GM23338 (cell line): ENCODE measurements around the gene RILPL1. TPM values are rescaled to one million over a fixed set of nuclear protein-coding genes. Genes with fewer than 3 reads are reported as not detected.

Experiments
- ATAC-seq: fragments of 200-7000 bp; cut with Tn5 transposase; 3 replicates; pipeline ENCODE4 v1.9.1; 2020
- DNase-seq: peaks from one replicate; pipeline ENCODE4 v3.0.0-alpha.2; 2015; ENCODE audit warnings: low spot score
- H2AFZ ChIP-seq: fragments of 200-600 bp; sonication (generic); 2 replicates; pipeline ENCODE4 v1.8.0; 2016; ENCODE audit warnings: antibody characterized with exemption, mild to moderate bottlenecking, moderate library complexity
- H3F3A ChIP-seq: fragments of 200-600 bp; sonication (generic); replicated peaks from 2 replicates; pipeline ENCODE4 v1.8.0; 2017; ENCODE audit warnings: antibody characterized with exemption, mixed run types, low read depth
- H3K27ac ChIP-seq: fragments of 200-600 bp; sonication (generic); 2 replicates; pipeline ENCODE4 v1.6.1; 2016; ENCODE audit warnings: low read depth
- H3K27me3 ChIP-seq: fragments of 200-600 bp; sonication (generic); 2 replicates; pipeline ENCODE4 v1.8.0; 2016; ENCODE audit warnings: mild to moderate bottlenecking, mixed run types, moderate library complexity; ENCODE audit not compliant: insufficient read depth
- H3K36me3 ChIP-seq: fragments of 200-600 bp; sonication (generic); 2 replicates; pipeline ENCODE4 v1.8.0; 2016; ENCODE audit warnings: mild to moderate bottlenecking; ENCODE audit not compliant: insufficient read depth
- H3K4me1 ChIP-seq: fragments of 200-600 bp; sonication (generic); 2 replicates; pipeline ENCODE4 v1.8.0; 2016; ENCODE audit warnings: mild to moderate bottlenecking, moderate library complexity; ENCODE audit not compliant: insufficient read depth
- H3K4me2 ChIP-seq: fragments of 200-600 bp; sonication (generic); 2 replicates; pipeline ENCODE4 v1.7.1; 2017; ENCODE audit warnings: mixed run types
- H3K4me3 ChIP-seq: fragments of 200-600 bp; sonication (generic); 2 replicates; pipeline ENCODE4 v1.6.1; 2016; ENCODE audit warnings: mixed run types
- H3K79me2 ChIP-seq: fragments of 200-600 bp; sonication (generic); replicated peaks from 2 replicates; pipeline ENCODE4 v1.8.0; 2017; ENCODE audit warnings: mild to moderate bottlenecking; ENCODE audit not compliant: insufficient read depth
- H3K9me2 ChIP-seq: fragments of 200-600 bp; sonication (generic); 2 replicates; pipeline ENCODE4 v1.8.0; 2017; ENCODE audit not compliant: insufficient read depth
- H4K20me1 ChIP-seq: fragments of 200-600 bp; sonication (generic); replicated peaks from 2 replicates; pipeline ENCODE4 v1.8.0; 2017; ENCODE audit warnings: mild to moderate bottlenecking; ENCODE audit not compliant: insufficient read depth
- H3K27ac Mint-ChIP-seq: 2 replicates; pipeline ENCODE4 v1.8.0; 2020; ENCODE audit warnings: inconsistent platforms, mild to moderate bottlenecking, moderate library complexity, mixed read lengths
- H3K27me3 Mint-ChIP-seq: 3 replicates; pipeline ENCODE4 v1.8.0; 2022; ENCODE audit warnings: low read depth, mild to moderate bottlenecking, moderate library complexity, mixed read lengths, inconsistent platforms; ENCODE audit not compliant: insufficient read depth, poor library complexity
- H3K36me3 Mint-ChIP-seq: 3 replicates; pipeline ENCODE4 v1.8.0; 2021; ENCODE audit warnings: low read depth, mild to moderate bottlenecking, inconsistent platforms, moderate library complexity, mixed read lengths
- H3K4me1 Mint-ChIP-seq: 3 replicates; pipeline ENCODE4 v1.8.0; 2020; ENCODE audit warnings: mild to moderate bottlenecking, inconsistent platforms, mixed read lengths
- H3K4me3 Mint-ChIP-seq: 3 replicates; pipeline ENCODE4 v1.8.0; 2021; ENCODE audit warnings: moderate library complexity, mild to moderate bottlenecking, inconsistent platforms, mixed read lengths
- H3K9me3 Mint-ChIP-seq: 3 replicates; pipeline ENCODE4 v1.8.0; 2020; ENCODE audit warnings: moderate library complexity, mild to moderate bottlenecking, inconsistent platforms, mixed read lengths
- CREB1 ChIP-seq: fragments of 250-450 bp; sonication (Bioruptor Pico); IDR thresholded peaks from 2 replicates; pipeline ENCODE4 v1.5.0; 2020; ENCODE audit warnings: low read depth, mild to moderate bottlenecking, moderate library complexity
- EZH2 ChIP-seq: fragments of 200-600 bp; sonication (generic); IDR thresholded peaks from one replicate; pipeline ENCODE4 v1.8.0; 2017; ENCODE audit warnings: antibody characterized with exemption, mild to moderate bottlenecking, low read depth; ENCODE audit not compliant: unreplicated experiment
- JUNB ChIP-seq: IDR thresholded peaks from one replicate; pipeline ENCODE4 v1.6.1; 2016; ENCODE audit warnings: antibody characterized with exemption; ENCODE audit not compliant: unreplicated experiment
- NANOG ChIP-seq: IDR thresholded peaks from 2 replicates; pipeline ENCODE4 v1.6.1; 2016; ENCODE audit warnings: antibody characterized with exemption, borderline replicate concordance
- POLR2AphosphoS5 ChIP-seq: IDR thresholded peaks from 2 replicates; pipeline ENCODE4 v1.6.1; 2016; ENCODE audit warnings: antibody characterized with exemption, low read depth
- ZNF331 ChIP-seq: fragments of 250-450 bp; sonication (Bioruptor Pico); IDR thresholded peaks from 2 replicates; pipeline ENCODE4 v1.5.0; 2020; ENCODE audit warnings: low read depth, mild to moderate bottlenecking, moderate library complexity
- polyA plus RNA-seq: library from polyadenylated mRNA; unstranded; fragments of >200 nt; fragmentation: Nextera tagmentation; extraction: Ambion mirVana; gene quantifications from 2 replicates; pipeline ENCODE4 v1.2.1, GENCODE V29; 2016
- total RNA-seq: library from RNA; depleted of rRNA; stranded (reverse); fragments of >200 nt; shearing (Covaris generic); gene quantifications from 2 replicates; pipeline ENCODE4 v1.2.3, GENCODE V29; 2014
- TF ChIP-seq, protein P1 (sequence below): IDR thresholded peaks from 2 replicates; pipeline ENCODE4 v1.6.1; 2016; ENCODE audit warnings: antibody characterized with exemption
- TF ChIP-seq, protein P2 (sequence below): IDR thresholded peaks from one replicate; pipeline ENCODE4 v1.6.1; 2018; ENCODE audit warnings: antibody characterized with exemption; ENCODE audit not compliant: unreplicated experiment
- TF ChIP-seq, protein P3 (sequence below): fragments of 250-450 bp; sonication (Bioruptor Pico); IDR thresholded peaks from 2 replicates; pipeline ENCODE4 v1.5.0; 2020; ENCODE audit warnings: mild to moderate bottlenecking, moderate library complexity

RILPL1 gene
- total and polyA plus RNA-seq, 2 experiments from 2014 or later, result 3.9 to 7.9 TPM

DNA sequence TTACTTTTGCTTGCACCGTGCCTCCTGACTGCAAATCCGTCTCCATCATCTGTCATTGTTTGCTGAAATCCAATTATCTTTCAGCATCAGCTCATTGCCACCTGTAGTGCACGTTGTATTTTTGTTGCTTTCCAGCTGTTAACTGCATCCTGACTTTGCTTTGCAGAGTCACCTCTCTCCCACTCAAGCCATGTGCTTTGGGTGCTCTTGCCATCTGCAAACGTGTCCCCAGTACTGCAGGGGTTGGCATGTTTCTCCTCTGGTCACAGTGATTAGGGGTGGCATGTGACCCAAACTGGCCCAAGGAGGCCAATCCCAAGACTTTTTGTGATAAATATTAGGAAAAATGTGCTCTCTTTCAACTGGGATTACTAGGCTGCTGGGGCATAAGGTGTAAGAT is 40.4 kb upstream of the RILPL1 start:
- no peaks in the 10 kb centered on the region for H3K9me2 ChIP-seq
- H3K4me1 Mint-ChIP-seq, result peaks cover 10% of the 10 kb centered on the region
- H3K4me1 ChIP-seq, result no peaks in the 10 kb centered on the region
- no peaks in the 10 kb centered on the region for H3F3A ChIP-seq
- H3K27ac ChIP-seq, result no peak overlapping the region
- H2AFZ ChIP-seq, result no peak overlapping the region
- H3K27me3 Mint-ChIP-seq, result peaks cover 6% of the 10 kb centered on the region
- H3K4me2 ChIP-seq, result no peak overlapping the region
- TF ChIP-seq JUNB, result no peak
- no peak overlapping the region for H3K4me3 Mint-ChIP-seq
- ATAC-seq (no peak), DNase-seq (no peak)
- H3K79me2 ChIP-seq, result no peaks in the 10 kb centered on the region
- H3K9me3 Mint-ChIP-seq, result peaks cover 4% of the 10 kb centered on the region; the same call in 1 of the 3 replicates
- H4K20me1 ChIP-seq, result no peaks in the 10 kb centered on the region
- H3K36me3 ChIP-seq, result no peaks in the 10 kb centered on the region
- H3K4me3 ChIP-seq, result no peak overlapping the region
- no peaks in the 10 kb centered on the region; the same call in 1 of the 2 replicates for H3K27me3 ChIP-seq
- no peak overlapping the region for H3K27ac Mint-ChIP-seq
- peaks cover 7% of the 10 kb centered on the region; the same call in 2 of the 3 replicates for H3K36me3 Mint-ChIP-seq

DNA sequence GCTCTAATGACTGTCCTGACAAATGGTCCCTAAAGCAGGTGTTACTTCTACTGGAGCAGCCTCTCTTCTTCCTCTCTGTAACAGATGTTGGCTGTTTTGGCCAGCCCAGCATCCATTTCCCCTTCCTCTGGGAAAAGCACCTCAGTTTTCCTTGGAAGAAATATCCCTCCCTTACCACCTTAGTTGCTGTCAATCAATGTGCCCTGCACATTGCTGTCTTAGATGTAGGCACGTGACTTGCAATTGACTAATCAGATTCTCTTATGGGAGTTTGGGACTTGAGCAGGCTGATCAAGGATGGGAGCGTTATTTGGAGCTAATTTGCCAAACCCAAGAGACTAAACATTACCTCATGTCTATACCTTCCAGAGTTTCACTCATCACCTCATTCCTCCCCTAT is 38.9 kb upstream of the RILPL1 start:
- Histone ChIP-seq H3F3A (no peaks in the 10 kb centered on the region), H3K79me2 (no peaks in the 10 kb centered on the region), H3K4me1 (no peaks in the 10 kb centered on the region), H3K27ac (no peak overlapping the region), H3K36me3 (no peaks in the 10 kb centered on the region), H3K27me3 (no peaks in the 10 kb centered on the region; the same call in 1 of the 2 replicates), H3K9me2 (no peaks in the 10 kb centered on the region), H2AFZ (peak overlapping the region; percentile 80; the same call in 1 of the 2 replicates), H3K4me2 (no peak overlapping the region), H4K20me1 (no peaks in the 10 kb centered on the region), H3K4me3 (no peak overlapping the region)
- peaks cover 10% of the 10 kb centered on the region for H3K4me1 Mint-ChIP-seq
- ATAC-seq (no peak), DNase-seq (no peak)
- peaks cover 7% of the 10 kb centered on the region for H3K27me3 Mint-ChIP-seq
- H3K9me3 Mint-ChIP-seq, result peaks cover 4% of the 10 kb centered on the region; the same call in 1 of the 3 replicates
- H3K4me3 Mint-ChIP-seq, result no peak overlapping the region
- no peak overlapping the region for H3K27ac Mint-ChIP-seq
- H3K36me3 Mint-ChIP-seq, result peaks cover 7% of the 10 kb centered on the region; the same call in 2 of the 3 replicates
- TF ChIP-seq, protein P1, sequence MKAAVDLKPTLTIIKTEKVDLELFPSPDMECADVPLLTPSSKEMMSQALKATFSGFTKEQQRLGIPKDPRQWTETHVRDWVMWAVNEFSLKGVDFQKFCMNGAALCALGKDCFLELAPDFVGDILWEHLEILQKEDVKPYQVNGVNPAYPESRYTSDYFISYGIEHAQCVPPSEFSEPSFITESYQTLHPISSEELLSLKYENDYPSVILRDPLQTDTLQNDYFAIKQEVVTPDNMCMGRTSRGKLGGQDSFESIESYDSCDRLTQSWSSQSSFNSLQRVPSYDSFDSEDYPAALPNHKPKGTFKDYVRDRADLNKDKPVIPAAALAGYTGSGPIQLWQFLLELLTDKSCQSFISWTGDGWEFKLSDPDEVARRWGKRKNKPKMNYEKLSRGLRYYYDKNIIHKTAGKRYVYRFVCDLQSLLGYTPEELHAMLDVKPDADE, result no peak
- TF ChIP-seq CREB1 (no peak), EZH2 (no peak), ZNF331 (CRISPR knock-in tag) (no peak), POLR2AphosphoS5 (no peak), NANOG (no peak), JUNB (no peak)
- TF ChIP-seq, protein P2, sequence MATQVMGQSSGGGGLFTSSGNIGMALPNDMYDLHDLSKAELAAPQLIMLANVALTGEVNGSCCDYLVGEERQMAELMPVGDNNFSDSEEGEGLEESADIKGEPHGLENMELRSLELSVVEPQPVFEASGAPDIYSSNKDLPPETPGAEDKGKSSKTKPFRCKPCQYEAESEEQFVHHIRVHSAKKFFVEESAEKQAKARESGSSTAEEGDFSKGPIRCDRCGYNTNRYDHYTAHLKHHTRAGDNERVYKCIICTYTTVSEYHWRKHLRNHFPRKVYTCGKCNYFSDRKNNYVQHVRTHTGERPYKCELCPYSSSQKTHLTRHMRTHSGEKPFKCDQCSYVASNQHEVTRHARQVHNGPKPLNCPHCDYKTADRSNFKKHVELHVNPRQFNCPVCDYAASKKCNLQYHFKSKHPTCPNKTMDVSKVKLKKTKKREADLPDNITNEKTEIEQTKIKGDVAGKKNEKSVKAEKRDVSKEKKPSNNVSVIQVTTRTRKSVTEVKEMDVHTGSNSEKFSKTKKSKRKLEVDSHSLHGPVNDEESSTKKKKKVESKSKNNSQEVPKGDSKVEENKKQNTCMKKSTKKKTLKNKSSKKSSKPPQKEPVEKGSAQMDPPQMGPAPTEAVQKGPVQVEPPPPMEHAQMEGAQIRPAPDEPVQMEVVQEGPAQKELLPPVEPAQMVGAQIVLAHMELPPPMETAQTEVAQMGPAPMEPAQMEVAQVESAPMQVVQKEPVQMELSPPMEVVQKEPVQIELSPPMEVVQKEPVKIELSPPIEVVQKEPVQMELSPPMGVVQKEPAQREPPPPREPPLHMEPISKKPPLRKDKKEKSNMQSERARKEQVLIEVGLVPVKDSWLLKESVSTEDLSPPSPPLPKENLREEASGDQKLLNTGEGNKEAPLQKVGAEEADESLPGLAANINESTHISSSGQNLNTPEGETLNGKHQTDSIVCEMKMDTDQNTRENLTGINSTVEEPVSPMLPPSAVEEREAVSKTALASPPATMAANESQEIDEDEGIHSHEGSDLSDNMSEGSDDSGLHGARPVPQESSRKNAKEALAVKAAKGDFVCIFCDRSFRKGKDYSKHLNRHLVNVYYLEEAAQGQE, result no peak
- TF ChIP-seq, protein P3, sequence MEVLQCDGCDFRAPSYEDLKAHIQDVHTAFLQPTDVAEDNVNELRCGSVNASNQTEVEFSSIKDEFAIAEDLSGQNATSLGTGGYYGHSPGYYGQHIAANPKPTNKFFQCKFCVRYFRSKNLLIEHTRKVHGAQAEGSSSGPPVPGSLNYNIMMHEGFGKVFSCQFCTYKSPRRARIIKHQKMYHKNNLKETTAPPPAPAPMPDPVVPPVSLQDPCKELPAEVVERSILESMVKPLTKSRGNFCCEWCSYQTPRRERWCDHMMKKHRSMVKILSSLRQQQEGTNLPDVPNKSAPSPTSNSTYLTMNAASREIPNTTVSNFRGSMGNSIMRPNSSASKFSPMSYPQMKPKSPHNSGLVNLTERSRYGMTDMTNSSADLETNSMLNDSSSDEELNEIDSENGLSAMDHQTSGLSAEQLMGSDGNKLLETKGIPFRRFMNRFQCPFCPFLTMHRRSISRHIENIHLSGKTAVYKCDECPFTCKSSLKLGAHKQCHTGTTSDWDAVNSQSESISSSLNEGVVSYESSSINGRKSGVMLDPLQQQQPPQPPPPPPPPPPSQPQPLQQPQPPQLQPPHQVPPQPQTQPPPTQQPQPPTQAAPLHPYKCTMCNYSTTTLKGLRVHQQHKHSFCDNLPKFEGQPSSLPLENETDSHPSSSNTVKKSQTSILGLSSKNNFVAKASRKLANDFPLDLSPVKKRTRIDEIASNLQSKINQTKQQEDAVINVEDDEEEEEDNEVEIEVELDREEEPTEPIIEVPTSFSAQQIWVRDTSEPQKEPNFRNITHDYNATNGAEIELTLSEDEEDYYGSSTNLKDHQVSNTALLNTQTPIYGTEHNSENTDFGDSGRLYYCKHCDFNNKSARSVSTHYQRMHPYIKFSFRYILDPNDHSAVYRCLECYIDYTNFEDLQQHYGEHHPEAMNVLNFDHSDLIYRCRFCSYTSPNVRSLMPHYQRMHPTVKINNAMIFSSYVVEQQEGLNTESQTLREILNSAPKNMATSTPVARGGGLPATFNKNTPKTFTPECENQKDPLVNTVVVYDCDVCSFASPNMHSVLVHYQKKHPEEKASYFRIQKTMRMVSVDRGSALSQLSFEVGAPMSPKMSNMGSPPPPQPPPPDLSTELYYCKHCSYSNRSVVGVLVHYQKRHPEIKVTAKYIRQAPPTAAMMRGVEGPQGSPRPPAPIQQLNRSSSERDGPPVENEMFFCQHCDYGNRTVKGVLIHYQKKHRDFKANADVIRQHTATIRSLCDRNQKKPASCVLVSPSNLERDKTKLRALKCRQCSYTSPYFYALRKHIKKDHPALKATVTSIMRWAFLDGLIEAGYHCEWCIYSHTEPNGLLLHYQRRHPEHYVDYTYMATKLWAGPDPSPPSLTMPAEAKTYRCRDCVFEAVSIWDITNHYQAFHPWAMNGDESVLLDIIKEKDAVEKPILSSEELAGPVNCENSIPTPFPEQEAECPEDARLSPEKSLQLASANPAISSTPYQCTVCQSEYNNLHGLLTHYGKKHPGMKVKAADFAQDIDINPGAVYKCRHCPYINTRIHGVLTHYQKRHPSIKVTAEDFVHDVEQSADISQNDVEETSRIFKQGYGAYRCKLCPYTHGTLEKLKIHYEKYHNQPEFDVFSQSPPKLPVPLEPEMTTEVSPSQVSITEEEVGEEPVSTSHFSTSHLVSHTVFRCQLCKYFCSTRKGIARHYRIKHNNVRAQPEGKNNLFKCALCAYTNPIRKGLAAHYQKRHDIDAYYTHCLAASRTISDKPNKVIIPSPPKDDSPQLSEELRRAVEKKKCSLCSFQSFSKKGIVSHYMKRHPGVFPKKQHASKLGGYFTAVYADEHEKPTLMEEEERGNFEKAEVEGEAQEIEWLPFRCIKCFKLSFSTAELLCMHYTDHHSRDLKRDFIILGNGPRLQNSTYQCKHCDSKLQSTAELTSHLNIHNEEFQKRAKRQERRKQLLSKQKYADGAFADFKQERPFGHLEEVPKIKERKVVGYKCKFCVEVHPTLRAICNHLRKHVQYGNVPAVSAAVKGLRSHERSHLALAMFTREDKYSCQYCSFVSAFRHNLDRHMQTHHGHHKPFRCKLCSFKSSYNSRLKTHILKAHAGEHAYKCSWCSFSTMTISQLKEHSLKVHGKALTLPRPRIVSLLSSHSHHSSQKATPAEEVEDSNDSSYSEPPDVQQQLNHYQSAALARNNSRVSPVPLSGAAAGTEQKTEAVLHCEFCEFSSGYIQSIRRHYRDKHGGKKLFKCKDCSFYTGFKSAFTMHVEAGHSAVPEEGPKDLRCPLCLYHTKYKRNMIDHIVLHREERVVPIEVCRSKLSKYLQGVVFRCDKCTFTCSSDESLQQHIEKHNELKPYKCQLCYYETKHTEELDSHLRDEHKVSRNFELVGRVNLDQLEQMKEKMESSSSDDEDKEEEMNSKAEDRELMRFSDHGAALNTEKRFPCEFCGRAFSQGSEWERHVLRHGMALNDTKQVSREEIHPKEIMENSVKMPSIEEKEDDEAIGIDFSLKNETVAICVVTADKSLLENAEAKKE (CRISPR knock-in tag), result no peak
